Uterus (tissue), 2 donors: ENCODE measurements around the gene ADAMTS15.

Experiments used
- POLR2A ChIP-seq, 2 donors: fragments of 450-650 bp; IDR thresholded peaks; one replicate each; pipeline ENCODE4 v1.6.1; 2016; ENCODE audit warnings: antibody characterized with exemption in 2 of 2, mild to moderate bottlenecking in 1 of 2, moderate library complexity in 1 of 2
- TF ChIP-seq, protein P1 (sequence below), 4 experiments: fragments of 200-600 bp in 2 of 4; fragments of 450-650 bp in 2 of 4; sonication (generic) in 2 of 4; IDR thresholded peaks; one replicate each; pipeline ENCODE4 v1.5.1; 2016 to 2019; ENCODE audit warnings: antibody characterized with exemption in 4 of 4, mild to moderate bottlenecking in 2 of 4, moderate library complexity in 1 of 4

DNA sequence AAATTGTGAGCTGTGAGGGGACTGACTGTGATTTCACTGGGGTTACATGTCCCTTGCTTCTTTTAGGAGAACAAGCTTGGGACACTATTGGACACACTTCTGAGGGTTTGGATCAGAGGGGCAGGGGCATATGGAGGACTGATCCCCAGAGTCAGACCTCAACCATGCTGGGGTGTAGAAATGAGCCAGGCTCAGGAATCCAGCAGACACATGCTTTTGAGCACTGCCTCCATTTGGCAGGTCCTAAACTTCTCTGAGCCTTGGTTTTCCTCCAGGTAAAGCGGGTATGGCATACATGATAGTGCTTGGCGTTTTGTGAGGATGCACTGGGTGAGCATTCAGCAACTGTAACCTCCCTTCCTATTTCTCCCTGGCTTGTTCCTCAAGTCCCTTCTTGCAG is 74.7 kb downstream of the ADAMTS15 start:
- TF ChIP-seq, protein P1, sequence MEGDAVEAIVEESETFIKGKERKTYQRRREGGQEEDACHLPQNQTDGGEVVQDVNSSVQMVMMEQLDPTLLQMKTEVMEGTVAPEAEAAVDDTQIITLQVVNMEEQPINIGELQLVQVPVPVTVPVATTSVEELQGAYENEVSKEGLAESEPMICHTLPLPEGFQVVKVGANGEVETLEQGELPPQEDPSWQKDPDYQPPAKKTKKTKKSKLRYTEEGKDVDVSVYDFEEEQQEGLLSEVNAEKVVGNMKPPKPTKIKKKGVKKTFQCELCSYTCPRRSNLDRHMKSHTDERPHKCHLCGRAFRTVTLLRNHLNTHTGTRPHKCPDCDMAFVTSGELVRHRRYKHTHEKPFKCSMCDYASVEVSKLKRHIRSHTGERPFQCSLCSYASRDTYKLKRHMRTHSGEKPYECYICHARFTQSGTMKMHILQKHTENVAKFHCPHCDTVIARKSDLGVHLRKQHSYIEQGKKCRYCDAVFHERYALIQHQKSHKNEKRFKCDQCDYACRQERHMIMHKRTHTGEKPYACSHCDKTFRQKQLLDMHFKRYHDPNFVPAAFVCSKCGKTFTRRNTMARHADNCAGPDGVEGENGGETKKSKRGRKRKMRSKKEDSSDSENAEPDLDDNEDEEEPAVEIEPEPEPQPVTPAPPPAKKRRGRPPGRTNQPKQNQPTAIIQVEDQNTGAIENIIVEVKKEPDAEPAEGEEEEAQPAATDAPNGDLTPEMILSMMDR (IDR thresholded peaks at IDR 0.05), result no peak
- no peak for TF ChIP-seq POLR2A (IDR thresholded peaks at IDR 0.05)
